Body of pancreas (tissue), 4 donors: ENCODE results near the gene ANKDD1B.

ENCODE experiments used
- POLR2A ChIP-seq, 3 donors: fragments of 450-650 bp; IDR thresholded peaks; one replicate each; pipeline ENCODE4 v1.6.1; 2016; ENCODE audit warnings: antibody characterized with exemption in 3 of 3, mild to moderate bottlenecking in 2 of 3
- TF ChIP-seq, protein P1 (sequence below), 7 experiments: fragments of 450-650 bp in 4 of 7; fragments of 200-600 bp in 3 of 7; sonication (generic) in 3 of 7; IDR thresholded peaks; one replicate each; pipeline ENCODE4 v1.5.1; 2016 to 2019; ENCODE audit warnings: antibody characterized with exemption in 7 of 7

DNA sequence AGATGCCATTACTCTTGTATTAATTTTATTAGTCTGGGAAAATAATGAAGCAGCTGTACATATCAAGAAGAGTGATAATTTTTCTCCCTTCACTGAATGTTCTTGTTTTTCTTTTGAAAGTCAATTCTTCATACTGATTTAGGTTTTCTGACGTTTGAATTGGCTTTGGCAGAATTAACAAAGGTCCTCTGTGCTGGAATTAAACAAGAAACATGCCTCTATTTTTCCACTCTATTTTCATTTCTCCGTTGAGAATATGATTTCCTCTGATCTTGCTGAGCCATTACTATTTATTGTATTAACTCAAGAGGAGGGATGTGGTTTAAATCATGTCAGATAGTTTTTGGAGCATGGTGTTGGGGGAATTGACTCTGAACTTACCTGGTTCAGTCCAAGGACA lies 42.3 kb downstream of the ANKDD1B start:
- TF ChIP-seq, protein P1, sequence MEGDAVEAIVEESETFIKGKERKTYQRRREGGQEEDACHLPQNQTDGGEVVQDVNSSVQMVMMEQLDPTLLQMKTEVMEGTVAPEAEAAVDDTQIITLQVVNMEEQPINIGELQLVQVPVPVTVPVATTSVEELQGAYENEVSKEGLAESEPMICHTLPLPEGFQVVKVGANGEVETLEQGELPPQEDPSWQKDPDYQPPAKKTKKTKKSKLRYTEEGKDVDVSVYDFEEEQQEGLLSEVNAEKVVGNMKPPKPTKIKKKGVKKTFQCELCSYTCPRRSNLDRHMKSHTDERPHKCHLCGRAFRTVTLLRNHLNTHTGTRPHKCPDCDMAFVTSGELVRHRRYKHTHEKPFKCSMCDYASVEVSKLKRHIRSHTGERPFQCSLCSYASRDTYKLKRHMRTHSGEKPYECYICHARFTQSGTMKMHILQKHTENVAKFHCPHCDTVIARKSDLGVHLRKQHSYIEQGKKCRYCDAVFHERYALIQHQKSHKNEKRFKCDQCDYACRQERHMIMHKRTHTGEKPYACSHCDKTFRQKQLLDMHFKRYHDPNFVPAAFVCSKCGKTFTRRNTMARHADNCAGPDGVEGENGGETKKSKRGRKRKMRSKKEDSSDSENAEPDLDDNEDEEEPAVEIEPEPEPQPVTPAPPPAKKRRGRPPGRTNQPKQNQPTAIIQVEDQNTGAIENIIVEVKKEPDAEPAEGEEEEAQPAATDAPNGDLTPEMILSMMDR (IDR thresholded peaks at IDR 0.05) = no peak
- TF ChIP-seq POLR2A (IDR thresholded peaks at IDR 0.05) = no peak
